Daoy (cell line): ENCODE data around the gene OR56A3. TPM values are rescaled to one million over a fixed set of nuclear protein-coding genes. Genes with fewer than 3 reads are reported as not detected.
"Not testable (repeated sequence)": the region's sequence is repeated elsewhere in the genome, so short reads cannot be mapped to it uniquely, and the experiment has no call there.

Source experiments
- DNase-seq: peaks from one replicate; pipeline ENCODE4 v3.0.0-alpha.2; 2015; ENCODE audit warnings: low read depth
- total RNA-seq: library from RNA; depleted of rRNA; stranded (reverse); fragments of >200 nt; shearing (Covaris generic); gene quantifications from 2 replicates; pipeline ENCODE4 v1.2.3, GENCODE V29; 2014; rRNA removed

The OR56A3 gene, protein sequence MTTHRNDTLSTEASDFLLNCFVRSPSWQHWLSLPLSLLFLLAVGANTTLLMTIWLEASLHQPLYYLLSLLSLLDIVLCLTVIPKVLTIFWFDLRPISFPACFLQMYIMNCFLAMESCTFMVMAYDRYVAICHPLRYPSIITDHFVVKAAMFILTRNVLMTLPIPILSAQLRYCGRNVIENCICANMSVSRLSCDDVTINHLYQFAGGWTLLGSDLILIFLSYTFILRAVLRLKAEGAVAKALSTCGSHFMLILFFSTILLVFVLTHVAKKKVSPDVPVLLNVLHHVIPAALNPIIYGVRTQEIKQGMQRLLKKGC
- 0.11 and 1.3 TPM in 2 replicates for total RNA-seq

DNA sequence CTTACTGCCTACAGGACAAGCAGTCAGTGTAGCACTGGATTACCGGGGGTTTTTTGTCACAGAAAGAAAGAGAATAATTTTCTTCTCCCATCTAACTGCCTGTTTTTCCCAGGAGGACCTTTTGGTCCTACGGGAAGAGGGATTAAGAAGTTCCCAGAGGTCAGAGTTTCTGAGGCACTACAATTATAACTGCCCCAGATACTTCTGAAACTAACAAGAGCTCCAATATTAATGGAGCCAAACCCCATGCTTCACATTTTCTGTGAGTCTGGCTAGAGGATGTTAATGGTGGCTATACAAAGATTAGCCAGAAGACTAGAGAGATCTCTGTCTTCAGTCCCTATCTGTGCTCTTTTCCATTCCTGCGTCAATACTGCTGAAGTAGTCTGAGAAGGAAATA lies at the start of gene OR56A3:
TSS of gene OR56A3 (plus strand) at position 301 of the 400 bp plus-strand sequence. CDS start 5,096 bp downstream, outside the sequence.
- no peak for DNase-seq

DNA sequence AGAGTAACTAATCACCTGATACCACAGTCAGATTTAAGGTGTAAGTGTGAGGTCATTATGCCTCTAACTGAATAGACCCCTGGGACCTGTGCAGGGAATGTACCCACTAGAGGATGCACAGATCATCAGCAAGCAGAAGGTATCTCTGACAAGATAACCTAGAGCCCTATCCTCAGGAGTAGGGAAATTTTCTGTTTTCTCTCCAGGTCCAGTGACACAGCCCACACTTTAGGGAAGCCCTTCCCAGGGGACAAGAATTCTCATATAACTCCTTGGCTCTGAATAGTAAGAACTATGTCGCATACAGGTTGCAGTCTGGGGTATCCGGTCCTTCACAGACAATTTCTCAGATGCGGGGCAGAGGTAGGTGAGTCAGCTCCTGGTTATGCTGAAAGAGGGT lies 49.1 kb upstream of the OR56A3 start, which contains the start of gene OR52E5:
TSS of gene OR52E5 (plus strand) at position 301 of the 400 bp plus-strand sequence. CDS start 7,569 bp downstream, outside the sequence.
- DNase-seq, result no peak

DNA sequence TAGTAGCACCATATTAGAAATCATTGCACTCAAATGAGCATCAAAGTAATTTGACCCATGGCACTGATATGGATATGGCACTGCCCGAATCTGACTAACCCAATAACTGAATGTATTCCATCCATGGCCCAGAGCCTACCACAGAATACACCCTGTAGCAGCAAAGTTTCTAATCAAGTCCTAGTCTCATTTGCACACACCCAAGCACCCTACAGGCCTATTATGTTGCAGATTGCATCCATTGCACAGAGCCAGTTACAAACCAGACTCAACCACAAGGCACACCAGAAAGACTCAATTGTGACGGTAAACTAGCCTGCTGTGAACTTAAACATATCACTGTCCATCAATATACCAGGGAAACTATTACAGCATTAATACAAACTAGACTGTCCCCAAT lies 42.5 kb upstream of the OR56A3 start:
- no peak for DNase-seq

- no peak for DNase-seq
Measured at GRCh38 chr11:5910540-5910939, 31.5 kb upstream of the OR56A3 start.

- DNase-seq, result peak; percentile 76
Measured at GRCh38 chr11:5922749-5923426, 19.2 kb upstream of the OR56A3 start.

DNA sequence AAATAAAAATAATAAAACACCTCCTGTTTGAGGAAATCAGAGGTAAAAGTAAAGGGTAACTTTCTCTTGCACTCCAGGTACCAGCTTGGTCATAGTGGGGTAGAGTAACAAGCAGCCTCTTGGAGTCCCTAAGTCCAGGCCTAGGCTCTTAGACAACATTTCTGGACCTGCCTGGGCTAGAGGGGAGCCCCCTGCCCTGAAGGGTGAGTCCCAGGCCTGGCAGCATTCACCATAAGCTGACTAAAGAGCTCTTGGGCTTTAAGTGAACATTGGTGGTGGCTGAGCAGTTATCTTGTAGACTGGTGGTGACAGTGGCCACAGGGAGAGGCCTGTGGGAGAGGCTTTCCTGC lies 18.6 kb upstream of the OR56A3 start:
- no peak for DNase-seq

DNA sequence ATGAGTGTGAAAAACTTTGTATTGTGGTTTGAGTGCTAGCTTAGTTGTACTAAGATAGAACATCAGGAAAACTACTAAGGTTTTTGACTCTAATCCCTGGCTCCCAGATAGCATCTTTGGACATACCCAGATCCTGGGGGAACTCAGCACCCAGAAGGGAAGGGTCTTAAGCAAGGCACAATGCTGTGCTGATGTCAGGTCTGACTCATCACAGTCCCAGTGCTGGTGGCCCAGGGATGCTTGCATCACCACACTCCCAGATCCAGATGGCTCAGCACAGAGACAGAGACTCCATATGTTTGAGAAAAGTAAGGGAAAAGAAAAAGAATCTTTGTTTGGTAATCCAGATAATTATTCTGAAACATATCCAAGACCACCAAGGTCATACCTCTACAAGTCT lies 18.3 kb upstream of the OR56A3 start:
- no peak for DNase-seq

DNA sequence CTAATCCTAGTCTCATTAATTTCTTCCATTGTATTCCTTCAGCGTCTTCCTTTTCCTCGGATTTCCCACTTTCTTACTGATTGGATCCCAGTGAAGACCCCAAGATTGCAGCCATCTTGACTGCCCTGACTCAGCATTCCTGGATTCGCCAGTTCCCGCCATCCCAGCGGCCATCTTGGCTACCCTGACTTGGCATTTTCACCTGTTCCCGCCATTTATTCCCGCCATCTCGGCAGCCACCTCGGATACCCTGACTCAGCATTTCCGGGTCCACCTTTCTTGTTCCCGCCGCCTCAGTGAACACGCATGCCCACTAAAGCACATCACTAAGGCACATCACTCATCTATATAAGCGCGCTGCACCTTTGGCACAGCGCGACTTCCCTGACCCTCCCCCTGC lies 13.8 kb upstream of the OR56A3 start:
- peak; percentile 66 for DNase-seq

- no peak for DNase-seq
Measured at GRCh38 chr11:5928811-5929210, 13.2 kb upstream of the OR56A3 start.

DNA sequence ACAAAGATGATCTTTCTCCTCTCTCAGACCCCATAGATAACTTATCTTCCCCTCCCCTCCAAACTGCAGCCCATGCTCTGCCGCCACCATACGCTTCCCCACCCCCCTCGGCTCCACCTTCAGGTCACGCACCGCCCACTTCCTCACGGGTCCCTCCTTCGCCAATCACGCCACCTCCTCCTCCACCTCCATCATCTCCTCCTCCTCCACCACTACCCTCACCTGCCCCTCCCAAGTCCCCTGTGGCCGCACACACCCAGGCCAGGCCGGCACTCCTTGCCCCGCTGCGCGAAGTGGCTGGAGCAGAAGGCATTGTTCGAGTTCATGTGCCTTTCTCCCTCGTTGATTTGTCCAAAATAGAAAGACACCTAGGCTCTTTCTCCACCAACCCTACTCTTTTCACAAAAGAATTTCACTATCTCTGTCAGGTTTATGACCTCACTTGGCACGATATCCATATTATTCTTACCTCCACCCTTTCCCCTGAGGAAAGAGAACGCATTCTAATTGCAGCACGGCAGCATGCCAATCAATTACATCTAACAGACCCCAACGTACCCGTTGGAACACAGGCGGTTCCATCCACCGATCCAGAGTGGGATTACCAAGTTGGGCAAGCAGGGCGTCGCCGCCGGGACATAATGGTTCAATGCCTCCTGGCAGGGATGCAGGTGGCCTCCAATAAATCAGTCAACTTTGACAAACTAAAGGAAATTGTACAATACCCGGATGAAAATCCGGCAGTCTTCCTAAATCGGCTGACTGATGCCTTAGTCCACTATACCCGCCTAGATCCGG lies 12.3 kb upstream of the OR56A3 start:
- peak; percentile 69 for DNase-seq

DNA sequence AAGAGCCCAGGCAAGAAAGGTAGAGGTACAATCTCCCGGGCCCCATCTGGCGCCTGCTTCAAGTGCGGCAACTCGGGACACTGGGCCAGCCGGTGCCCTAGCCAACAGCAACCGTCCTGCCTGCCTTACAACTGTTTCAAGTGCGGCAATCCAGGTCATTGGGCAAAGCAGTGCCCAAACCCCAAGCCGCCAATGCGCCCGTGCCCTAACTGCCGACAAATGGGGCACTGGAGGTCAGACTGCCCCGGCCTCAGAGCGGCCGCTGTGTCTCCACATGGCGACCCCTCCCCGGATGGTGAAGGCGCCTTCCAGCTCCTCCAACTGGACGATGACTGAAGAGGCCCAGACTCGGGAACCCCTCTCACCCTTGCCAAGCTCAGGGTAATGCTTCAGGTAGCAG lies 11.4 kb upstream of the OR56A3 start:
- no peak for DNase-seq

- no peak for DNase-seq
Measured at GRCh38 chr11:5931061-5931460, 11.0 kb upstream of the OR56A3 start.

- no peak for DNase-seq
Measured at GRCh38 chr11:5932671-5933070, 9.4 kb upstream of the OR56A3 start.

- DNase-seq, result no peak
Measured at GRCh38 chr11:5933116-5933515, 8.9 kb upstream of the OR56A3 start.

DNA sequence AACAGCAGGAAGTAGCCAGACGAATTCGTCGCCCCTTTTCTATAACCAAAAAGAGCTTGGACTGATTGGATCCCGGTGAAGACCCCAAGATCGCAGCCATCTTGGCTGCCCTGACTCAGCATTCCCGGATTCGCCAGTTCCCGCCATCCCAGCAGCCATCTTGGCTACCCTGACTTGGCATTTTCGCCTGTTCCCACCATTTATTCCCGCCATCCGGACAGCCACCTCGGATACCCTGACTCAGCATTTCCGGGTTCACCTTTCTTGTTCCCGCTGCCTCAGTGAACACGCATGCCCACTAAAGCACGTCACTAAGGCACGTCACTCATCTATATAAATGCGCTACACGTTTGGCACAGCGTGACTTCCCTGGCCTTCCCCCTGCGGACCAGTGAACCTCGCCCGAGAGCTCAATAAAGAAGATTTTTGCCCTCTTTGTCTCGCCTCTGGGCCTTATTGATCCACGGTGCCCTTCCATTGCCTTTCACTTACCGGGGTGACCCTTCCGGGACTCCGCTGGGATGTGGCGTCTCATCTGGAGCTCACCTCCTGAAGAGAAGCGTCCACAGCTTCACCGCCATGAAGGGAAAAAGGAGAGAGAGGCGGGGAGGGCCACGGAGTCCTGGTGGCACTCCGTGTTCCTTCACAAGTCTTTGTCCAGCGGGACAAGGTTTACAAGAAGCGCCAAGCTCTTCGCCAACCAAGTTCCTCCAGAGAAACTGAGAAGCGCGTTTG lies 4.0 kb upstream of the OR56A3 start:
- DNase-seq, result peak; percentile 23

DNA sequence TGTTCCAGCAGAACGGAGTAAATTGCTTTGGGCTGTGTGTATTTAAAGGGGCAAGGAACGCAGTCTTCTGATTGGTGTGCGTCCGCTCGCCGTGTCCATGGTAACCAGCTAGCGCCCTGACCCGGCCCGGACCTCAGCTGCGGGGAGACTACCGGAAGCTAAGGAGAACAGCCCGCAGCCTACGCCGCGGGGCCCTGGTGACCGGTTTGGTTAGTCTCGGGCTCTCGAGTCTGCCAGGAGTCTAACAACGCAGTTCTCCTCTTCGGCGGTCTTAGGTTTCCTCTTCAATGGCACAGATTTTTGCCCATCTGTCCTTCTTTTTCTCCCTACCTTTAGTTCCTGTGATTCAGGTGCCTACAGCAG lies 3.5 kb upstream of the OR56A3 start:
- no peak for DNase-seq

GRCh38 chr11:5940748-5941147 lies 1.3 kb upstream of the OR56A3 start:
- no peak for DNase-seq

DNA sequence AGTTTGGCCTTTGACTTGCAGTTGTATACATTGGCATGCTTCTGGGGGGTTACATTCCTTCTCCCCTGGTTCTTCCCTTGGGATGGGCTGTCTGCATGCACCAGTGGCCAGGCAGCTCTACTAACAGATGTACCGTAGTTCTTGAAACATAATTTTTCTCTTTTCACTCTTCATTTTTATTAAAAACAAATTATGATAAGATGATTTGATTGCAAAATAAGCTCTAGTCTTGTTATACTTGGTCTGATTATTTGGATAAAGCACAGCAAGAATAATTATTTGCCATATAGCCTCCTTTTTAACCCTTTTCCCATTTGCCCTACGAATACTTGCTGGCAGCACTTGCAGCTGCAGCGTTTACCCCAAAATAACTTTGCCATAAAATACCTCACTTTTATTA lies 13.5 kb downstream of the OR56A3 start:
- no peak for DNase-seq

DNA sequence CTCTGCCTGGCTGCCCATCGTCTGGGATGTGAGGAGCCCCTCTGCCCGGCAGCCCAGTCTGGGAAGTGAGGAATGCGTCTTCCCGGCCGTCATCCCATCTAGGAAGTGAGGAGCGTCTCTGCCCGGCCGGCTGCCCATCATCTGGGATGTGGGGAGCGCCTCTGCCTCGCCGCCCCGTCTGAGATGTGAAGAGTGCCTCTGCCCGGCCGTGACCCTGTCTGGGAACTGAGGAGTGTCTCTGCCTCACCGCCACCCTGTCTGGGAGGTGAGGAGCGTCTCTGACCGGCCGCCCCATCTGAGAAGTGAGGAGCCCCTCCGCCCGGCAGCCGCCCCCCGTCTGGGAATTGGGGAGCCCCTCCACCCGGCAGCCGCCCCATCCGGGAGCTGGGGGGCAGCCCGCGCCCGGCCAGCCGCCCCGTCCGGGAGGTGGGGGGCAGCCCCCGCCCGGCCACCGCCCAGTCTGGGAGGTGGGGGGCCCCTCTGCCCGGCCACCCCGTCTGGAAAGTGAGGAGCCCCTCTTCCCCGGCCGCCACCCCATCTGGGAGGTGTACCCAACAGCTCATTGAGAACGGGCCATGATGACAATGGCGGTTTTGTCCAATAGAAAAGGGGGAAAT lies 18.8 kb downstream of the OR56A3 start:
- DNase-seq, result not testable (repeated sequence)

DNA sequence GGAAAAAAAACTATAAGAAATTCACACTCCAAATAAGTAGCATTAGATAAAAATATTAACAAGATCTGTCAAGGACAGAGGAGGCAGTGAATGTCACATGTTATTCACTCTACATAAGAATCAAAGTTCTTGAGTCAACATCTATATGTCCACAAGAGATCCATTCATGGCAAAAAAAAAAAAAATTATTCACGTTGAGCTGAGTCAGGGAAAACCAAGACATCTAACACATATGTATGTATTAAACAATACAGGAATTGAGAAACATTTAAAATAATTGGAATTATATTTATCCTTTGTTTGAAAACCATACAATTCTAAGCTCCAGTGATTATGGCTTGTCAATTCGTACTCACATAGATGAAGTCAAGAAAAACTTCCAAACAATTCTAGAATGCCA lies 24.9 kb downstream of the OR56A3 start:
- DNase-seq, result no peak

- peak; percentile 7 for DNase-seq
Measured at GRCh38 chr11:5967708-5968107, 25.7 kb downstream of the OR56A3 start.
